GM12878 (cell line): ENCODE measurements around the gene CCDC187. TPM values are rescaled to one million over a fixed set of nuclear protein-coding genes. Genes with fewer than 3 reads are reported as not detected.

Experiments
- ATAC-seq: fragments of 200-7000 bp; cut with Tn5 transposase; 3 replicates; pipeline ENCODE4 v1.9.1; 2020; ENCODE audit warnings: mild to moderate bottlenecking, moderate library complexity
- BruUV-seq: library from RNA; stranded (reverse); fragments of 400-500 nt; replicated peaks from 2 replicates; lab custom pipeline; 2021; lab: Mats Ljungman, UMichigan
- CTCF ChIA-PET: fragments of 300-600 bp; sonication (Branson Sonifier 250); formaldehyde crosslinking; extraction: SDS; loops from one replicate; lab custom pipeline; 2021; ENCODE audit warnings: inconsistent platforms; lab: Yijun Ruan, JAX
- POLR2A ChIA-PET: fragments of 350-600 bp; formaldehyde crosslinking; extraction: SDS; loops from one replicate; lab custom pipeline; 2021; ENCODE audit warnings: inconsistent platforms; lab: Charles Lee
- RAD21 ChIA-PET: fragments of 300-600 bp; sonication (Branson Sonifier 250); formaldehyde crosslinking; loops from one replicate; lab custom pipeline; 2023; ENCODE audit warnings: antibody characterized with exemption; ENCODE audit not compliant: unreplicated experiment; lab: Charles Lee
- SMC1A ChIA-PET: fragments of 300-600 bp; sonication (Branson Sonifier 250); formaldehyde crosslinking; loops from one replicate; lab custom pipeline; 2023; ENCODE audit not compliant: unreplicated experiment, uncharacterized antibody; lab: Charles Lee
- DNase-seq: peaks from one replicate; pipeline ENCODE4 v3.0.0-alpha.2; 2011; ENCODE audit warnings: low read depth, low spot score
- FAIRE-seq: peaks from 3 replicates; lab custom pipeline; 2011; peaks lifted over from hg19 to GRCh38; lab: Jason Lieb, UNC
- H2AFZ ChIP-seq: 2 replicates; pipeline ENCODE4 v1.6.0; 2011; ENCODE audit warnings: low read depth, low read length, control low read depth; ENCODE audit not compliant: control insufficient read depth
- H3K27ac ChIP-seq: 2 replicates; pipeline ENCODE4 v1.5.1; 2011; ENCODE audit warnings: control low read depth; ENCODE audit not compliant: control insufficient read depth, insufficient read depth
- H3K27me3 ChIP-seq, 2 experiments: replicated peaks in 1 of 2; 2 replicates each; pipeline versions ENCODE4 v1.6.0 to v1.6.1; 2011; ENCODE audit warnings: low read length in 1 of 2; ENCODE audit not compliant: control insufficient read depth in 2 of 2, insufficient read depth in 2 of 2
- H3K36me3 ChIP-seq, 2 experiments: 2 replicates each; pipeline ENCODE4 v1.5.1; 2011; ENCODE audit warnings: low read length in 1 of 2; ENCODE audit not compliant: control insufficient read depth in 2 of 2, insufficient read depth in 2 of 2
- H3K4me1 ChIP-seq: 2 replicates; pipeline ENCODE4 v1.6.1; 2011; ENCODE audit warnings: mild to moderate bottlenecking, low read length, moderate library complexity, mixed read lengths; ENCODE audit not compliant: control insufficient read depth, insufficient read depth
- H3K4me2 ChIP-seq: 2 replicates; pipeline ENCODE4 v1.6.0; 2011; ENCODE audit warnings: control low read depth; ENCODE audit not compliant: control insufficient read depth, insufficient read depth
- H3K4me3 ChIP-seq: fragments of 200-600 bp; sonication (generic); 2 replicates; pipeline ENCODE4 v1.5.1; 2016
- H3K79me2 ChIP-seq: 2 replicates; pipeline ENCODE4 v1.6.0; 2011; ENCODE audit warnings: low read length; ENCODE audit not compliant: control insufficient read depth, insufficient read depth
- H3K9ac ChIP-seq: 2 replicates; pipeline ENCODE4 v1.8.0; 2011; ENCODE audit warnings: low read length, control low read depth, mixed read lengths; ENCODE audit not compliant: control insufficient read depth, insufficient read depth
- H3K9me3 ChIP-seq: replicated peaks from 3 replicates; pipeline ENCODE4 v1.5.1; 2011; ENCODE audit warnings: mild to moderate bottlenecking, low read length; ENCODE audit not compliant: control insufficient read depth, insufficient read depth
- H4K20me1 ChIP-seq: 2 replicates; pipeline ENCODE4 v1.6.0; 2011; ENCODE audit not compliant: control insufficient read depth, insufficient read depth
- RB1 ChIP-seq: fragments of 450-650 bp; formaldehyde crosslinking; IDR thresholded peaks from 2 replicates; pipeline ENCODE4 v1.6.1; 2017; ENCODE audit warnings: mild to moderate bottlenecking, borderline replicate concordance
- WGBS: methylation state at CpG from one replicate; pipeline ENCODE4 v1.1.6; 2016; ENCODE audit warnings: low lambda C conversion rate; ENCODE audit not compliant: insufficient replicate concordance, insufficient coverage; ENCODE audit errors: missing lambda C conversion rate; 5-methylcytosine and 5-hydroxymethylcytosine counted together
- in situ Hi-C: fragments of 300-500 bp; cut with MboI; formaldehyde crosslinking; loops from 9 replicates; pipeline ENCODE4 v1.14.3; 2018; ENCODE audit warnings: mixed read lengths
- intact Hi-C: fragments of 100-400 bp; cut with micrococcal nuclease; formaldehyde crosslinking; loops from one replicate; pipeline ENCODE4 v1.14.2; 2022; ENCODE audit not compliant: unreplicated experiment
- polyA plus RNA-seq, 11 experiments: library from polyadenylated mRNA; depleted of rRNA in 4 of 11; unstranded in 6 of 11; stranded (reverse) in 5 of 11; fragments of >200 nt; fragmentation: Nextera tagmentation in 4 of 11; fragmentation: Illumina TruSeq in 1 of 11; extraction: Ambion mirVana in 4 of 11; extraction: Trizol in 1 of 11; gene quantifications; 1 replicate in 1 of 11; 2 replicates in 10 of 11; pipeline versions ENCODE4 v1.2.1 to v1.2.3, GENCODE V29; 2011 to 2016; ENCODE audit warnings: inconsistent platforms in 2 of 11, missing spikeins in 2 of 11, low read depth in 1 of 11
- total RNA-seq, 4 experiments: library from RNA; depleted of rRNA in 3 of 4; stranded (reverse); fragments of >200 nt in 3 of 4; fragmentation: Illumina TruSeq in 1 of 4; extraction: Trizol in 1 of 4; gene quantifications; 2 replicates each; pipeline versions ENCODE4 v1.2.1 to v1.2.3, GENCODE V29; 2013 to 2021
- TF ChIP-seq, protein P1 (sequence below): IDR thresholded peaks from 2 replicates; pipeline ENCODE4 v1.6.1; 2012; ENCODE audit warnings: mild to moderate bottlenecking, low read depth, low read length
- TF ChIP-seq, protein P2 (sequence below): fragments of 450-650 bp; IDR thresholded peaks from 2 replicates; pipeline ENCODE4 v1.6.1; 2014; ENCODE audit warnings: mild to moderate bottlenecking

Gene CCDC187
- total and polyA plus RNA-seq, 10 of the 15 experiments (the other 5 are each of a cell fraction or from before 2014, with no cell fraction given), result 0.04 to 0.23 (median 0.04) TPM; not detected in 7

DNA sequence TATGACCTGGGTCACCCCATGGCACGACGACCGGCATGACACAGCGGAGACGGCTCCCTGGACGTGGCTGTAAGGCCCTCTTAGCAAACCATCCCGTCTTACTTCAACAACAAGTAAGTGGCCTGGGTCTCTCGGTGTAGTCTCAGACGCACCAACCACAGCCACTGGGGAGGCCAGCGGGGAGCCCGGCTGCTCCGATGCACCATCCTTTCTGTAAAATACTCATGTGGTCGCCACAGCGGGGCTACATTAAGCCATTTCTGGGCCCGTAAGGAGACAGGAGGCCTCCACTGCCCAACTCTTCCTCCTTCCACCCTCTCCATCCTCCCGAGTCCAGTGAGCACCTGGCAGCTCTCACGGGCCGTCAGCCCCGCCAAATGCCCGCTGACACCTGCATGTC lies 63.0 kb downstream of the CCDC187 start:
- Histone ChIP-seq H3K27ac (no peak overlapping the region), H3K4me3 (no peak overlapping the region)

More for the DNA sequence above, 63.0 kb downstream of the CCDC187 start:
- TF ChIP-seq RB1, result no peak
- TF ChIP-seq, protein P1, sequence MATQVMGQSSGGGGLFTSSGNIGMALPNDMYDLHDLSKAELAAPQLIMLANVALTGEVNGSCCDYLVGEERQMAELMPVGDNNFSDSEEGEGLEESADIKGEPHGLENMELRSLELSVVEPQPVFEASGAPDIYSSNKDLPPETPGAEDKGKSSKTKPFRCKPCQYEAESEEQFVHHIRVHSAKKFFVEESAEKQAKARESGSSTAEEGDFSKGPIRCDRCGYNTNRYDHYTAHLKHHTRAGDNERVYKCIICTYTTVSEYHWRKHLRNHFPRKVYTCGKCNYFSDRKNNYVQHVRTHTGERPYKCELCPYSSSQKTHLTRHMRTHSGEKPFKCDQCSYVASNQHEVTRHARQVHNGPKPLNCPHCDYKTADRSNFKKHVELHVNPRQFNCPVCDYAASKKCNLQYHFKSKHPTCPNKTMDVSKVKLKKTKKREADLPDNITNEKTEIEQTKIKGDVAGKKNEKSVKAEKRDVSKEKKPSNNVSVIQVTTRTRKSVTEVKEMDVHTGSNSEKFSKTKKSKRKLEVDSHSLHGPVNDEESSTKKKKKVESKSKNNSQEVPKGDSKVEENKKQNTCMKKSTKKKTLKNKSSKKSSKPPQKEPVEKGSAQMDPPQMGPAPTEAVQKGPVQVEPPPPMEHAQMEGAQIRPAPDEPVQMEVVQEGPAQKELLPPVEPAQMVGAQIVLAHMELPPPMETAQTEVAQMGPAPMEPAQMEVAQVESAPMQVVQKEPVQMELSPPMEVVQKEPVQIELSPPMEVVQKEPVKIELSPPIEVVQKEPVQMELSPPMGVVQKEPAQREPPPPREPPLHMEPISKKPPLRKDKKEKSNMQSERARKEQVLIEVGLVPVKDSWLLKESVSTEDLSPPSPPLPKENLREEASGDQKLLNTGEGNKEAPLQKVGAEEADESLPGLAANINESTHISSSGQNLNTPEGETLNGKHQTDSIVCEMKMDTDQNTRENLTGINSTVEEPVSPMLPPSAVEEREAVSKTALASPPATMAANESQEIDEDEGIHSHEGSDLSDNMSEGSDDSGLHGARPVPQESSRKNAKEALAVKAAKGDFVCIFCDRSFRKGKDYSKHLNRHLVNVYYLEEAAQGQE, result no peak
- TF ChIP-seq, protein P2, sequence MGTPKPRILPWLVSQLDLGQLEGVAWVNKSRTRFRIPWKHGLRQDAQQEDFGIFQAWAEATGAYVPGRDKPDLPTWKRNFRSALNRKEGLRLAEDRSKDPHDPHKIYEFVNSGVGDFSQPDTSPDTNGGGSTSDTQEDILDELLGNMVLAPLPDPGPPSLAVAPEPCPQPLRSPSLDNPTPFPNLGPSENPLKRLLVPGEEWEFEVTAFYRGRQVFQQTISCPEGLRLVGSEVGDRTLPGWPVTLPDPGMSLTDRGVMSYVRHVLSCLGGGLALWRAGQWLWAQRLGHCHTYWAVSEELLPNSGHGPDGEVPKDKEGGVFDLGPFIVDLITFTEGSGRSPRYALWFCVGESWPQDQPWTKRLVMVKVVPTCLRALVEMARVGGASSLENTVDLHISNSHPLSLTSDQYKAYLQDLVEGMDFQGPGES, result no peak
- TF ChIP-seq, all 136 proteins: peak for 0
- H3K27me3 ChIP-seq, result no peaks in the 10 kb centered on the region
- H3K9ac ChIP-seq, result no peak overlapping the region
- POLR2A ChIA-PET, result interaction anchor here (1.0 kb wide), 1 partner anchor 27 kb away, joined by 3 read pairs; no protein-coding TSS in a partner anchor
- in situ Hi-C loops (no loop called here), intact Hi-C loops (no loop called here)
- peak overlapping the region; percentile 33; the same call in 1 of the 2 replicates for H3K4me2 ChIP-seq
- CTCF ChIA-PET, result interaction anchor here (1.8 to 3.2 kb wide), 2 partner anchors 15 kb away, joined by 9 to 30 read pairs; no protein-coding TSS in a partner anchor
- ATAC-seq, result no peak
- H3K4me1 ChIP-seq, result peaks cover 52% of the 10 kb centered on the region
- H4K20me1 ChIP-seq, result peaks cover 4% of the 10 kb centered on the region; the same call in 1 of the 2 replicates
- no peaks in the 10 kb centered on the region for H3K9me3 ChIP-seq
- RAD21 ChIA-PET, result no interaction called here
- 98% methylated on average over 19 of the region's 20 CpGs for WGBS
- peaks cover 5 to 6% of the 10 kb centered on the region in 2 experiments; a peak in 3 of 4 replicates for H3K36me3 ChIP-seq
- BruUV-seq, result no TSS peak
- H2AFZ ChIP-seq, result no peak overlapping the region
- H3K79me2 ChIP-seq, result peaks cover 69% of the 10 kb centered on the region
- FAIRE-seq, result no peak
- DNase-seq, result no peak
- SMC1A ChIA-PET, result interaction anchor here (1.2 kb wide), 1 partner anchor 43 kb away, joined by 4 read pairs; no protein-coding TSS in a partner anchor
